CD1c-positive myeloid dendritic cell (primary cell): Measurements from ENCODE around the gene MAGI1.

Source experiments
- DNase-seq: peaks from one replicate; pipeline ENCODE4 v3.0.0-alpha.2; 2016; ENCODE audit errors: extremely low spot score

Gene MAGI1

DNA sequence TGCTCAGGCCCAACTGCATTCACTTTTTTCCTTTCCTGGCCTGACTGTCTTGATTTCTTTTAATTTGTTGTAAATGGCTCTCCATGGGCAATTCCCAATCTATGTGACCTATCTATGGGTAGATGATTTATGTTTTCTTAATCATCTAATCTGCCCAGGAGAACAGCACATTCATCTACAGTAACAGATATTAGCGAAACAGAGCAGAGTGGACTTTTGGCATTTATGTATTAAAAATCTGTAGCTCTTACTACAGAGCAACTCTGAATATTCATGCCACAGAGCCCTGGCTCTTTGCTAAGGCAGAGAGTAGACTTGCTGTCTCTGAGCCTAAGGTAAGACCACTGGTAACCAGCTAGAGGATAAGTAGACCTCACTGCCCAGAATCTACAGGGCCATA, 676.0 kb downstream of the MAGI1 start:
- no peak for DNase-seq

DNA sequence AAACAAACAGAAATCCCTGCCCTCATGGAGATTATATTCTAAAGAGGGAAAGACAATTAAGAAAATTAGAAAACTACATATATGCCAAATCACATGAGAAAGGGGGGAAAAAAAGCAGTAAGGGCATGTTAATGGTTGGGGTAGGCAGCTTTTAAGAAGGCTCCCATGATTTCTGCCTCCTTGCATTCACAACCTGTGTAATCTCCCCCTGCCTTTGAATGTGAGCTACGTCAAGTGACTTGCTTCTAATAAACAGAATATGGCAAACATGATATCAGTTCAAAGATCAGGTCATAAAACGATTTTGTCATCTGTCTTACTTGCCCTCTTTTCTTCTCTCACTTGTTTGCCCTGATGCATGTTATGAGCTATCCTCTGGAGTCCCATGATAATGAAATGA, 677.3 kb downstream of the MAGI1 start:
- DNase-seq, result no peak

DNA sequence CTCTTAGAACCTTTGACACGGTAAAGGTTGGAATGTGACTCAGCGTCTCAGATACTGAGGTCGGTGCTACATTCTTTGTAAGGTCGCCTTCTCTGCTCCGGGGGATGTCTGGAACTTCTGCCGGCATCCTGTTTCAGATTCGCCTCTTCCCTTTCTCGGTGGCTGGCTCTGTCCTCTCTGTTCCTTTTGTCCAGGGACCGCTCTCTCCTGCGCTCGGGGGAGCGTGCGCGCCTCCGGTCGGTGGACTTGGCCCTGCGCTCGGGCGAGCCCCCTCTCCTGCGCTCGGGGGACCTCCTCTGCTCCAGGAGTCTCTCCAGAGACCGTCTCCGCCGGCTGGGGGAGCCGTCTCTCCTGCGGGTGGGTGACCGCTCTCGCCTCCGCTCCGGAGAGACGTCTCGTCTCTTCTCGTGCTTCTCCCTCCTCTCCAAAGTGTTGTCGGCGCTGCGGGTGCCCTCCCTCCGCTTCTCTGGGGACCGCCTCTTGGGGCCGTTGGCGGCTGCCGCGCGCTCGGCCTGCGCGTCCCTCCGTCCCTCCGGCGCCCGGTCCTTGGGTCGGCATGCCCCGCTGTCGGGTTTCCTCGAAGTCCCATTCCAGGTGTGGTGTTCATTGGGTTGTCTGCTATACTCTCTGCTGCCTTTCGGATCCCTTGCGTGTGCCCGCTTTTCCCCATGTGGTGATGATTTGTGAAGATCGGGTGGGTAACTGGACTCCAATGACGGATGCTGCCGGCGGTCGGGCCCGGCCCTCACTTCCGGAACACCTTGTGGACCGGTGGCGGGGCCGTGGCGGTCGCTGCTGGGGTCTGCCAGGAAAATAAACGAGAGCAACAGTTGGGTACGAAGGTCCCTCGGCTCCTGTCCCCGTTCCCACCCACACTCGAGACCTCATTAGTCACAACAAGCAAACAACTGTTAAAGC, 682.1 kb downstream of the MAGI1 start:
- DNase-seq, result no peak

DNA sequence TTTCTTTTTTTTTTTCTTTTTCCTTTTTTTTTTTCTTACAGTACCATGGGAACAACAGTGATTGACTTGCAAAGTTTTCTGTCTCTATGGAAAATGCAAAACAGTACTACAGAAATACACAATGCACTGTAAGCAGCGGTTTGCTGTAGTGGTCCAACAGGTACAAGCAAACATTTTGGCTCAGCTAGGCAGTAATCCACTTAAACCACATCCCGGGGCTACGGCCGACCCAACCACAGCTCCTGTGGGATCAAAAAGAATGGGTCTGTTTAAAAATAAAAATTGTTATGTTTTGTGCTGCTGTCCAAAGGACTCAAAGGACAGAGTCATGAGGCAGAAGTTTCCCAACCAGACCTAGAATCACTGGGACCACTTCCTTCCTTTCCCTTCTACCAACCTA, 683.8 kb downstream of the MAGI1 start:
- DNase-seq, result no peak

DNA sequence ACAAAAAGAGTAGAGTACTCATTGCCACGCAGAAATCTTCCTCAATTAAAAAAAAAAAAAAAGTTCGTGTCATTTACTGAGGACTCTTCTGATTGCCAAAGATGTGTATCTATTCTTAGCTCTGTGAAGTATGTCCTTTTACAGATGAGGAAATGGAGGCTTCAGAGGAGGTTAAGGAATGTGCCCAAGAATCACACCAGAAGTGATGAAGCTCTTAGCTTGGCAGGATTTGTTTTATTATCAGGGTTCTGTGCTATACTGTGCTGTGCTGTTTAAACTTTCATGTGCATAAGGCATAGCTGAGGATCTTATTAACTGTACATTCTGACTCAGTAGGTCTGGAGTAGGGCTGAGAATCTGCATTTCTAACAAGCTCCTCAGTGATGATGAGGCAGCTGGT, 685.8 kb downstream of the MAGI1 start:
- DNase-seq, result no peak

DNA sequence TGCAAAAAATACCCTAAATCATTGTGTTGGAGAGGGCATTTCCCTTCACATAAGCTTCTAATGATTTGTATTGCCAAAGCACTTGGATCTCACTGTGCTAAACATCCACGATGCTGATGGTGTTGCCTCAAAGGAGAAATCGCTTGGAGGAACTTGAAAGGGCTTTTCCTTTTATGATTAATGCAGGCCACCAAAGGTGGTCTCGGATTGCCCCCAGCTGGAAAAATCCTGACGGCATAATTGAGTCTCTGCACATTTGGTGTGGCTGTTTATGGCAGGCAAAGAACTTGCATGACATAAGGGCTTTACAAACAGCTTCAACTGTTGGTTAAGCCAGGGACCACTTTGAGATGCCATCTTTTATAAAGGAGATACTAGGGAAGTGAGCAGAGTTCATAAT, 687.0 kb downstream of the MAGI1 start:
- no peak for DNase-seq

DNA sequence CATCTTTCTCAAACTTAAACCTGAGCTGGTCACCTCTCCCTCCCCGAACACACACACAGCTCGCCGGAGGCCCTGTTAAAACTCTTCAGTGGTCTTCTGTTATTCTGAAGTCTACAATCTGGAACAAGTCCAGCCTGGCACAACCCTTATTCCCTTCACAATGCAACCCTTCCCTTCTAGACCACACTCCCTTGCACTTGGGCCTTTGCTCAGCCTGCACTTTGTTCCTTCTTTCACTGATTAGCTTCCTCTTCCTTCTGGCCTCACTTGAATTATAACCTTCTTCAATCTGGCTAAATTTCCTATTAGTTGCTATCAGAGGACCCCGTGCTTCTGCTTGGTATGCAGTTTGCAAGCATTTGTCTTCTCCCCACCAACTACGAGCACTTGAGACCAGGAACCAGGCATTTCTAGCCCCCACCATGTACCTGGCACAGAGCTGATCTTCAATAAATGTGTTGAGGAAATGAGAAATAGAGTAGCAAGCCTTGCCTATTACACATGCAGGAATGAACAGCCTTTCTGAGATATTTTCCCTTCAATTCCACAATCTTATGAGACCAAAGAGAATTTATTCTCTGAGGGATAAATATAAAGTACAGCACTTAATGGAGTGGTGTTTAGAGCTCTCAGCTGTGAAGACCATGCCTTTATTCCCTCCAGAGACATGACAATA, 687.8 kb downstream of the MAGI1 start:
- DNase-seq, result no peak

DNA sequence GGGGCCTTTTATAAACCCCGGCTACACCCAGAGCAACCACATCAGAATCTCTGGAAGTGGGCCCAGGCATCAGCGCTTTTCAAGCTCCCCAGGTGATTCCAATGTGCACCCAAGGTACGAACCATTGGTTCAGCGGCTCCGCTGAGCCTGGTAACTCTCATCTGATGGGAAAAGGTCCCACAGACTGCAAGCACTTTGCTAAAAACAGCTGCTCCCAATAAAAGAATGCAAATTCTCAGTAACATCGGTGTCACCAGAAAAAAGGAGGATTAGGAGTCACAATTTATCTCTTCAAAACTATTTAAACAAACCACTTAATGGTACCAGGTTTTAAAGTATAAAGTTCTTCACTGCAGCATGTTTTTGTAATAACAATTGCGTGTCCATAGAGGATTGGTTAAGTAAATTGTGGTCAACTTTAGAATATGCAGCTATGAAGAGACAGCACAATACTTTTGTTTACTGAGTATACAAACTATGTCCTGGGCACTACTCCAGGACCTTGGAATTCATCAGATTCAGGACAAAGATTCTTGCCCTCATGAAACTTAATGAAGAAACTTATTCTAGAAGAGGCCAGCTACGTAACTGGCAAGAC, 690.2 kb downstream of the MAGI1 start:
- no peak for DNase-seq

DNA sequence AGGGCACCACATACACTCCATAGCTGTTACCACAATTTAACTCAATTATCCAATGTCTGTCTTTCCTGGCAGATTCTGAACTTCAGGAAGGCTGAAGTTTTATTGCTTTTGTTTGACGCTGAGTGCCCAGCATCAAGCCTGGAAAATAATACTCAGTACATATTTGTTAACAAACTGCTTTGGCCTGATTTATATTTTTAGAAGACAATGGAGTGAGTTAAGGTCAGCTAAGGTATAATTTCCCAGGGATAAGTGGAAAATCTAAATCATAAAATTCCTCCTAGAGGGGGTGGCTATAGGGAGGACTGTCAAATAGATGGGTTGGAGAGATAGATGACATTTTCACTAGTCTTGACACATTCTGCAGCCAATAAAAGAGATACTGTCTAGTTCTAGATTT, 691.6 kb downstream of the MAGI1 start:
- no peak for DNase-seq

DNA sequence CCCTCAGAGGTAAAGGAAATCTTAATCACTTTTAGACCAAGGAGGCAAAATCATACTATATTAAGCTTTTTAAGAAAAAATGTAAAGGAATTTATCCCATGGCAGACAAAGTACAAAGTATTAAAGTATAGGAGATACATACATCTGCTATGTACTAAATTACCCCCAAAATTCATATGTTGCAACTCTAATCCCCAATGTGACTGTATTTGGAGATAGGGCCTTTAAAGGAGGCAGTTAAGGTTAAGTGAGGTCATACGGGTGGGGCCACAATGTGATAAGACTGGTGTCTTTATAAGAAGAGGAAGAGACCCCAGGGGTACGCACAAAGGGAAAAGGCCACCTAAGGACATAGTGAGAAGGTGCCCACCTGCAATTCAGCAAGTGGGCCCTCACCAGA, 693.9 kb downstream of the MAGI1 start:
- DNase-seq, result no peak

DNA sequence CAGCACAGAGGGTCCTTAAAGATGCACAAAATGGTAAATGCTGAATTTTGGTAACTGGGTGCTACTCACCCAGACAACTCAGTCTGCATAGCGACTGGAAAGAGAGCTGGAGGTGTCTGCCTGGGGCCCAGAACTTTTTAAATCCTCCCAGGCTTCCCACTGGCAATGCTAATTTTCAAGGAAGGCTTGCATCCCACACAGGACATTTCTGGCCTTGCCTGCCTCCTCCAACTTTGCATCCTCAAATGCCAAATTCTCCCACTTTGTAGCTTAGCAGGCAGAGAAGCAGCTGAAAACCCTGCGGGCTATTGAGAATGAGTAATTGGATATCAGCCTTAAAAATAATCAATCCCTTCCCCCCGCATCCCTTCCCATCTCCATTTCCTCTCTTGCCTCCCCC, 694.3 kb downstream of the MAGI1 start:
- DNase-seq, result no peak

DNA sequence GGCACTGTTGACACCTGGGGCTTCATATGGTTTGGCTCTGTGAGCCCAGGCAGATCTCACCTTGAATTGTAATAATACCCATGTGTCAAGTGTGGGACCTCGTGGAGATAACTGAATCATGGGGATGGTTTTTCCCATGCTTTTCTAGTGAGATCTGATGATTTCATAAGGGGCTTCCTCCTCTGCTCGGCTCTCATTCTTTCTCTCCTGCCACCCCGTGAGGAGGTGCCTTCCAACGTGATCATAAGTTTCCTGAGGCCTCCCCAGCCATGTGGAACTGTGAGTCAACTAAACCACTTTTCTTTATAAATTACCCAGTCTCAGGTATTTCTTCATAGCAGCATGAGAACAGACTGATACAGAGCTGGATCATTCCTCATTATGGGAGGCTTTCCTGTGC, 695.0 kb downstream of the MAGI1 start:
- no peak for DNase-seq

DNA sequence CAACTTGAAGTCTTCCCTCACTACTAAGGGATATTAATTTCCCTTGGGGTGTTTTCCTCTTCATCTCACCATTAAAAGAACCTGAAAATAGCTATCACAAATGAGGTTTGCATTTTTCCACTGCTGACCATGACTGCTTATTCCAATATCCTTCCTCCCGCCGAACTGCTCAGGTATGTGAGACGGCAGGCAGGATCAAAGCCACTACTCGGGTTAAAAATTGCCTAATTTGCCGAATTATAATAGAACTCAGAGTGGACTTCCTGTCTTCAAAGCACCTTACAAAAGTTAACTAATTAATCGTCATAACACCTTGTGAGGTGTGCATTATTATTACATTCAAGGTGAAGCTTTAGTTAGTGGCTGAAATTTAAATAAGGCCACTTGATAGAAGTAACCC, 695.7 kb downstream of the MAGI1 start:
- DNase-seq, result no peak

DNA sequence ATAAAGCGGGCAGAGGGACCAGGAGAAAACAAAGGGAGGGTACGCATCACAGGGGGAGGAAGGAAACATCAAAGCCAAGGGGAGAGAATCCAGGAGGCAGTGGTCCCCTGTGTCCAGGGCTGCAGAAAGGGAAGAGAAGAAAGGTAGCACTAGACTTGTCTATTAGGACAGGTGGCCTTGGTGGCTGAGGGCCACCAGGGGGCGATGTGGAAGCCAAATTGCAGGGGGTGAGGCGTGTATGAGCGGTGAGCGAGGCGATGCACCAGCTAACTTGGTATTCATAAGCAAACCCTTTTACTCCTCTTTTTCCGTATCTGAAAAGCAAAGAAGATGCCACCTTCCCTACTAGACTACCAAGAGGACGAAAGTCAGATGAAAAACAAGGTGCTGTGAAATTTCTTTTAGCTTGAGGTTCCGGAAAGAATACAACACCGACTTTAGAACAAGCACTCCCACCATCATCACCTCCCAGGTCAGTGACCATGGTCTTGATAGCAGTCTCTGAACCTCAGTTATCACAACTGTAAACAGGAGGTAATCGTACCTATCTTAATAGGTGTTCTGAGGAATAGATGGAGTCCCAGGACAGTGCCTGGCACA, 696.5 kb downstream of the MAGI1 start:
- no peak for DNase-seq

DNA sequence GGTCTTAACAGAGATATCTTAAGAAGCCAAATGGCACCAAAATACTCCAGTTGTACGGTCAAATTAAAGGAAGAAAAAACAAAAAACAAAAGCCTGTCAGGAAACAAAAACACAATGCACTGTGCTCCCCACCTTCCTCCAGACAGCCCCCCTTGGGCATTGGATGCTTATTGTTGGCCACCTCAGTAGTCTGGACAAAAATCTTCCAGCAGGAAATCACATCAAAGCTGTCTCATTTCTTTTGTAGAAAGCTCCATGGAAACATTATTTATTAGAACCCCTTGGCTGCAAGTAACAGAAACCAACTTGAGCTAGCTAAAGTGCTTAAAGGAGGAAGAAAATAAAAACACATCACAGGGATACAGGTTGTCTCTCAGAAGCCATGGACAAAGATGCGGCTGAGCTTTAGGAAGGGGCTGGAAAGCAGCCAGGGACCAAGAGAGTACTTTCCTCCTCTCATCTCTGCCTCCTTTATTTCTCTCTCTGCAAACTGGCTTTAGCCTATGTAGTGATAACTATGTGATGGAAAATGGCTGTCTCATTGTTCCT, 699.5 kb downstream of the MAGI1 start:
- DNase-seq, result no peak

DNA sequence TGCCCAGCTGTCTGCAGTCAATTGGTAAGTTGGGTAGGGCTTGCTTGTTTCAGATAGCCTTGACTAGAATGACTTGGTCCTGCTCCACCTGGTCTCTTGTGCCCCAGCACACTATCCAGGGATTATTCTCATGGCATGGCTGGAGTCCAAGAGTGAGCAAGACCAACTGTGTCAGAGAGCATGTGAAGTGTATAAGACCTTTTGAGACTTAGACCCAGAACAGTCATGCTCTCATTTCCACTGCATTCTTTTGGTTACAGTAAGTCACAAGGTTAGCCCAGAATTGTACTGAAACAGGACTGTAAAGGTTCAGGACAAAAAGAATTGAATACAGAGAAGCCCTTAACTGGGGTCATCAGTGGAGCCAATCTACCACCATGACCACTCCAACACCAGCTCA, 700.1 kb downstream of the MAGI1 start:
- DNase-seq, result no peak

DNA sequence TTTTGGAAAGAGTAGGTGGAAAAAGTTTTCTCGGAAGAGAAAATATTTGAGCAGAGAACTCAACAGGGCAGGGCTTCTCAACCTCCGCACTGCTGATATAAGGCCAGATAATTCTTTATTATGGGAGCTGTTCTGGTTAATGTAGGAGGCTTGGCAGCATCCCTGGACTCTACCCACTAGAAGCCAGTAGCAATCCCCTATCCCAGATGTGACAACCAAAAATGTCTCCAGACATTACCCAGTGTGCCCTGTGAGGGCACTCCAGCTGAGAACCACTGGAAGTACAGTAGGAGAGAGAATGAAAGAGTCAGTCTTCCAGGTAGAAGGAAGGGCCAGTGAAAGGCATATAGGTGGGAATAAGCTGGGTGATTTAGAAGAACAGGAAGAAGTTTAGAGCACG, 703.1 kb downstream of the MAGI1 start:
- DNase-seq, result no peak

DNA sequence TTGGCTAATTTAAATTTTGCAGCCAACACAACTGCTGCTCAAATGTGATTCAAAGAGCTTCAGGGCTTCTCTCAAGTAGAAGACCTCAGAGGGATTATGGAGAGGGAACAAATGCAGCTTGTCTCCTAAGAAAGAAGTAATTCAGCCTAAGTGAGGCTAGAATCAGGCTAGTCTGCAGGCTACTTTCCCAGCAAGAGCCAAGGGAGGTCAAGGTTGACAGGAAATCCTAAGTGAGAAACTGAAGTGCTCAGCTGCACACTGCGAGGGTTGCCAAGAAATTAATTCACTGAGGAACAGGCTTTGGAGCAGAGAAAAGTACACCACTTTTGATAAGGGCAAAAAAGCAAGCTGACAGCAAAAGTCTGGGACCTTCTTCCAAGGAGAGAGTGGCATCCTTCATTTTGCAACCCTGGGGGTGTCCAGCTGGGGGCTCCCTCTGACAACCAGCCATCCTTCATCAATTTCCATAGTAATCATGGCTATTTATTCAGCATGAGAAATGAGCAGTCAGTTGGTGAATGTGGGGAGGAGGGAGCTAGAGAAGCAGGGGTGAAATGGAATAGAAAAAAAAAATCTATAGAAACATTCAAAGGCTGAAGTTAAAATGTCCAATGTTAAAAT, 704.6 kb downstream of the MAGI1 start:
- no peak for DNase-seq

DNA sequence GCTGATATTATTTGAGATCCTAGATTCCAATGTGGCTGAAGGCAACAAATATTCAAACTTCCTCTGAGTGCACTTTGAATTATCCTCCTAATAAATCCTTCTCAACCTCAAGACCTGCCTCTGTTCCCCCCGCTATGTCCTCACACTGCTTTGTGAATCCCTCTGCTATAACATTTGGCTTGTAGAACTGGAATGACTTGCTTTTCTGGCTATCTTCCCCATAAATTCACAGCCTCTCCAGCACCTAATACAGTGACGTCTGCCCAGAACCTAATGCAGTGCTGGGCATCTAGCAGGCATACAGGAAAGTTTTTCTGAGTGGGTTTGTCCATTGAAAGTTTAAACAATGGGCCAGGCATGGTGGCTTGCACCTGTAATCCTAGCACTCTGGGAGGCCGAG, 707.0 kb downstream of the MAGI1 start:
- DNase-seq, result no peak

DNA sequence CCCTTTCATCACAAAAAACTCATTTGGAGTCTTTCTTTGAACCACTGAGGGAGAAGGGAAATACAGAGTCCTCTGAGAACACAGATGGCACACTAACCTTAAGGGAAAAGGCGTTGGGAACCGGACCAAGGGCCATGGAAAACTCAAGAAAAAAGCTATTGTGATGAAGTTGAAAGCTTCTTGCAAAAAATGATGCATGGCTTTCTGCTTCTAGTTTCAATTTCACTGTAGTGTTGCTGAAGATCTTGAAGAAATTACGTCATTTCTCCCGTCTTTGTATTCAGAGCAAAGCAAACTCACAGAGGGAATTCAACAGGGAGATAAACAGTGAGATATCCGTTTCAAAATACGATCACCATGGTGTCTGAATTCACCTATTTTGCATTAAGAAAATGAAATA, 708.6 kb downstream of the MAGI1 start:
- no peak for DNase-seq

DNA sequence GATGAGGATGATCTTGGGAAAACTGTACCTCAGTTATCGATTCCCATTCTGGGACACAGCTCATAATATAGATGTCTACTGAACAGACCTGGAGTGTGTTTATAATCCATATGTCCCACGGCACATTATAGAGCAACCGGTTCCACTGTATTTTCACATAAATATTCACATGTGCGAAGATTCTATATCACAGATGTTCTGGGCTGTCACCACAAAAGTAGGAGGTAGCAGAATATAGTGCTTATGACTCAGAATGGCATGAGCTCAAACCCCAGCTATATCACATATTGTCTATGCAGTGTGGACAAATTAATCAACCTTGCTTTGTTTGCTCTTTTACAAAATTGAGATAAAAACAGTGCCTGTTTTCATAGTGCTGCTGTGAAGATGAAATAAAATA, 710.6 kb downstream of the MAGI1 start:
- no peak for DNase-seq

DNA sequence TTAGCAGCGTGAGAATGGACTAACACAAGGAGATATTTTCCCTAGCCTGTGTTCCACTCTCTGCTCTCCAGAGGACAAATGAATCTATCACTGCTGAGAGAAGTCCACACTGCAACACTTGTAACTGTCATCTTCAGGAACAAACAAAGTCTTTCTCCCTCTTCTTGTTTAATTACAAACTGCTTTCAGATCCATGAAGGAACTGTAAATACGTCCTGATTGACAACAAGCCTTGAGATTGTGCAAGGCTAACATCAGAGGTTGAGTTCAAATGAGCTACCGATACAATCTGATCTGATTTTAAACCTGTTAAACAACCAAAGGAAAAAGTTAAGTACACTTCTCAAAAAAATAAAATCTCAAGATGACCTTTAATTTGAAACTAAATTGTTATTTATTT, 712.1 kb downstream of the MAGI1 start:
- DNase-seq, result no peak
